Activated CD8-positive, alpha-beta memory T cell treated with anti-CD3 and anti-CD28 coated beads, Interleukin-2, amount 10 ng/mL, durations not matched to agents 7 days and 5 days (primary cell): ENCODE data around the gene FBRSL1. TPM values are rescaled to one million over a fixed set of nuclear protein-coding genes. Genes with fewer than 3 reads are reported as not detected.

Experiments used
- ATAC-seq: fragments of 150-1000 bp; cut with Tn5 transposase; one replicate; pipeline ENCODE4 v1.10.0; 2021; ENCODE audit warnings: moderate library complexity
- CTCF ChIA-PET: fragments of 350-600 bp; sonication (Branson Sonifier 250); formaldehyde crosslinking; loops from one replicate; lab custom pipeline; 2021; ENCODE audit warnings: antibody characterized with exemption; lab: Charles Lee
- DNase-seq: peaks from one replicate; pipeline ENCODE4 v3.0.0-alpha.2; 2020
- H3K27ac Mint-ChIP-seq: one replicate; pipeline ENCODE4 v1.8.0; 2021; ENCODE audit warnings: mild to moderate bottlenecking, mixed read lengths
- H3K27me3 Mint-ChIP-seq: one replicate; pipeline ENCODE4 v1.8.0; 2021; ENCODE audit warnings: mixed read lengths
- H3K36me3 Mint-ChIP-seq: one replicate; pipeline ENCODE4 v1.8.0; 2021; ENCODE audit warnings: mild to moderate bottlenecking, mixed read lengths
- H3K4me1 Mint-ChIP-seq: one replicate; pipeline ENCODE4 v1.8.0; 2021; ENCODE audit warnings: mixed read lengths
- H3K4me3 Mint-ChIP-seq: one replicate; pipeline ENCODE4 v1.8.0; 2021; ENCODE audit warnings: mild to moderate bottlenecking, moderate library complexity, mixed read lengths
- H3K9me3 Mint-ChIP-seq: one replicate; pipeline ENCODE4 v1.8.0; 2022; ENCODE audit warnings: low read depth, mixed read lengths
- total RNA-seq, 2 experiments: library from RNA; stranded (reverse); gene quantifications; one replicate each; pipeline ENCODE4 v1.2.3, GENCODE V29; 2021

FBRSL1 gene
- total RNA-seq, 2 experiments from 2014 or later: 48.1 to 48.6 TPM

GRCh38 chr12:132449565-132450417 is 40.2 kb upstream of the FBRSL1 start:
- peaks cover 29% of the 10 kb centered on the region for H3K4me1 Mint-ChIP-seq
- peak; percentile 66 for DNase-seq
- peak overlapping the region; percentile 67 for H3K27ac Mint-ChIP-seq
- no peaks in the 10 kb centered on the region for H3K27me3 Mint-ChIP-seq
- ATAC-seq: no peak
- CTCF ChIA-PET: interaction anchor here (1.1 to 1.4 kb wide), 4 partner anchors 11 to 261 kb away, joined by 3 to 4 read pairs (median 4); no protein-coding TSS in a partner anchor
- peak overlapping the region; percentile 1 for H3K4me3 Mint-ChIP-seq
- H3K9me3 Mint-ChIP-seq: no peaks in the 10 kb centered on the region
- H3K36me3 Mint-ChIP-seq: no peaks in the 10 kb centered on the region

- no peaks in the 10 kb centered on the region for H3K36me3 Mint-ChIP-seq
- DNase-seq: no peak
- ATAC-seq: no peak
- no peak overlapping the region for H3K27ac Mint-ChIP-seq
- no peaks in the 10 kb centered on the region for H3K27me3 Mint-ChIP-seq
- no peak overlapping the region for H3K4me3 Mint-ChIP-seq
- CTCF ChIA-PET: interaction anchor here (1.1 to 1.4 kb wide), 4 partner anchors 10 to 262 kb away, joined by 3 to 4 read pairs (median 4); no protein-coding TSS in a partner anchor
- peaks cover 25% of the 10 kb centered on the region for H3K4me1 Mint-ChIP-seq
- peaks cover 4% of the 10 kb centered on the region for H3K9me3 Mint-ChIP-seq
These were observed 39.4 kb upstream of the FBRSL1 start for GRCh38 chr12:132450418-132451171.

GRCh38 chr12:132451172-132451835 is 38.6 kb upstream of the FBRSL1 start:
- CTCF ChIA-PET: interaction anchor here (1.1 to 1.4 kb wide), 3 partner anchors 9 to 262 kb away, joined by 3 to 4 read pairs (median 3); no protein-coding TSS in a partner anchor
- no peaks in the 10 kb centered on the region for H3K27me3 Mint-ChIP-seq
- H3K9me3 Mint-ChIP-seq: peaks cover 8% of the 10 kb centered on the region
- ATAC-seq (no peak), DNase-seq (no peak)
- H3K4me3 Mint-ChIP-seq: no peak overlapping the region
- H3K27ac Mint-ChIP-seq: no peak overlapping the region
- peaks cover 21% of the 10 kb centered on the region for H3K4me1 Mint-ChIP-seq
- H3K36me3 Mint-ChIP-seq: no peaks in the 10 kb centered on the region

- Mint-ChIP-seq H3K27me3 (no peaks in the 10 kb centered on the region), H3K27ac (no peak overlapping the region), H3K4me1 (peaks cover 20% of the 10 kb centered on the region), H3K36me3 (no peaks in the 10 kb centered on the region), H3K9me3 (peaks cover 8% of the 10 kb centered on the region), H3K4me3 (no peak overlapping the region)
- no peak for ATAC-seq
- CTCF ChIA-PET: no interaction called here
- no peak for DNase-seq
These were observed 38.1 kb upstream of the FBRSL1 start for GRCh38 chr12:132451836-132452195.

- CTCF ChIA-PET: no interaction called here
- DNase-seq (no peak), ATAC-seq (no peak)
- no peak overlapping the region for H3K4me3 Mint-ChIP-seq
- H3K27me3 Mint-ChIP-seq: no peaks in the 10 kb centered on the region
- H3K36me3 Mint-ChIP-seq: no peaks in the 10 kb centered on the region
- H3K27ac Mint-ChIP-seq: no peak overlapping the region
- H3K4me1 Mint-ChIP-seq: peaks cover 20% of the 10 kb centered on the region
- peaks cover 8% of the 10 kb centered on the region for H3K9me3 Mint-ChIP-seq
These were observed 37.2 kb upstream of the FBRSL1 start for GRCh38 chr12:132452596-132453350.

- Mint-ChIP-seq H3K4me3 (no peak overlapping the region), H3K27ac (no peak overlapping the region), H3K36me3 (no peaks in the 10 kb centered on the region), H3K9me3 (peaks cover 8% of the 10 kb centered on the region), H3K4me1 (peaks cover 18% of the 10 kb centered on the region), H3K27me3 (no peaks in the 10 kb centered on the region)
- ATAC-seq: no peak
- CTCF ChIA-PET: no interaction called here
- no peak for DNase-seq
These were observed 36.4 kb upstream of the FBRSL1 start for GRCh38 chr12:132453361-132454192.

GRCh38 chr12:132454193-132454932 is 35.6 kb upstream of the FBRSL1 start:
- Mint-ChIP-seq H3K4me1 (peaks cover 17% of the 10 kb centered on the region), H3K27me3 (no peaks in the 10 kb centered on the region), H3K4me3 (no peak overlapping the region), H3K27ac (no peak overlapping the region), H3K36me3 (no peaks in the 10 kb centered on the region), H3K9me3 (peaks cover 8% of the 10 kb centered on the region)
- no peak for DNase-seq
- no peak for ATAC-seq
- CTCF ChIA-PET: no interaction called here

- no peaks in the 10 kb centered on the region for H3K27me3 Mint-ChIP-seq
- no peak for ATAC-seq
- no peak overlapping the region for H3K27ac Mint-ChIP-seq
- CTCF ChIA-PET: no interaction called here
- DNase-seq: no peak
- H3K36me3 Mint-ChIP-seq: no peaks in the 10 kb centered on the region
- no peak overlapping the region for H3K4me3 Mint-ChIP-seq
- H3K9me3 Mint-ChIP-seq: peaks cover 8% of the 10 kb centered on the region
- peaks cover 11% of the 10 kb centered on the region for H3K4me1 Mint-ChIP-seq
These were observed 35.0 kb upstream of the FBRSL1 start for GRCh38 chr12:132454933-132455418.

- no peaks in the 10 kb centered on the region for H3K27me3 Mint-ChIP-seq
- H3K36me3 Mint-ChIP-seq: no peaks in the 10 kb centered on the region
- peaks cover 9% of the 10 kb centered on the region for H3K4me1 Mint-ChIP-seq
- CTCF ChIA-PET: no interaction called here
- H3K9me3 Mint-ChIP-seq: peaks cover 8% of the 10 kb centered on the region
- no peak overlapping the region for H3K4me3 Mint-ChIP-seq
- ATAC-seq (no peak), DNase-seq (no peak)
- H3K27ac Mint-ChIP-seq: no peak overlapping the region
These were observed 34.4 kb upstream of the FBRSL1 start for GRCh38 chr12:132455565-132455964.

GRCh38 chr12:132456186-132456943 is 33.6 kb upstream of the FBRSL1 start:
- CTCF ChIA-PET: no interaction called here
- Mint-ChIP-seq H3K27ac (no peak overlapping the region), H3K4me1 (peaks cover 9% of the 10 kb centered on the region), H3K27me3 (no peaks in the 10 kb centered on the region), H3K9me3 (peaks cover 8% of the 10 kb centered on the region), H3K4me3 (no peak overlapping the region), H3K36me3 (no peaks in the 10 kb centered on the region)
- DNase-seq (no peak), ATAC-seq (no peak)

GRCh38 chr12:132456944-132457495 is 32.9 kb upstream of the FBRSL1 start:
- no peak overlapping the region for H3K4me3 Mint-ChIP-seq
- DNase-seq (no peak), ATAC-seq (no peak)
- CTCF ChIA-PET: no interaction called here
- H3K9me3 Mint-ChIP-seq: peaks cover 8% of the 10 kb centered on the region
- no peaks in the 10 kb centered on the region for H3K36me3 Mint-ChIP-seq
- peaks cover 9% of the 10 kb centered on the region for H3K4me1 Mint-ChIP-seq
- H3K27ac Mint-ChIP-seq: no peak overlapping the region
- no peaks in the 10 kb centered on the region for H3K27me3 Mint-ChIP-seq
